GM12878 (cell line): ENCODE data around the gene SCP2D1. TPM values are rescaled to one million over a fixed set of nuclear protein-coding genes. Genes with fewer than 3 reads are reported as not detected.

Experiments used
- ATAC-seq: fragments of 200-7000 bp; cut with Tn5 transposase; 3 replicates; pipeline ENCODE4 v1.9.1; 2020; ENCODE audit warnings: mild to moderate bottlenecking, moderate library complexity
- BruUV-seq: library from RNA; stranded (reverse); fragments of 400-500 nt; replicated peaks from 2 replicates; lab custom pipeline; 2021; lab: Mats Ljungman, UMichigan
- CTCF ChIA-PET: fragments of 300-600 bp; sonication (Branson Sonifier 250); formaldehyde crosslinking; extraction: SDS; loops from one replicate; lab custom pipeline; 2021; ENCODE audit warnings: inconsistent platforms; lab: Yijun Ruan, JAX
- POLR2A ChIA-PET: fragments of 350-600 bp; formaldehyde crosslinking; extraction: SDS; loops from one replicate; lab custom pipeline; 2021; ENCODE audit warnings: inconsistent platforms; lab: Charles Lee
- RAD21 ChIA-PET: fragments of 300-600 bp; sonication (Branson Sonifier 250); formaldehyde crosslinking; loops from one replicate; lab custom pipeline; 2023; ENCODE audit warnings: antibody characterized with exemption; ENCODE audit not compliant: unreplicated experiment; lab: Charles Lee
- SMC1A ChIA-PET: fragments of 300-600 bp; sonication (Branson Sonifier 250); formaldehyde crosslinking; loops from one replicate; lab custom pipeline; 2023; ENCODE audit not compliant: unreplicated experiment, uncharacterized antibody; lab: Charles Lee
- DNase-seq: peaks from one replicate; pipeline ENCODE4 v3.0.0-alpha.2; 2011; ENCODE audit warnings: low read depth, low spot score
- FAIRE-seq: peaks from 3 replicates; lab custom pipeline; 2011; peaks lifted over from hg19 to GRCh38; lab: Jason Lieb, UNC
- H2AFZ ChIP-seq: 2 replicates; pipeline ENCODE4 v1.6.0; 2011; ENCODE audit warnings: low read depth, low read length, control low read depth; ENCODE audit not compliant: control insufficient read depth
- H3K27ac ChIP-seq: 2 replicates; pipeline ENCODE4 v1.5.1; 2011; ENCODE audit warnings: control low read depth; ENCODE audit not compliant: control insufficient read depth, insufficient read depth
- H3K27me3 ChIP-seq, 2 experiments: replicated peaks in 1 of 2; 2 replicates each; pipeline versions ENCODE4 v1.6.0 to v1.6.1; 2011; ENCODE audit warnings: low read length in 1 of 2; ENCODE audit not compliant: control insufficient read depth in 2 of 2, insufficient read depth in 2 of 2
- H3K36me3 ChIP-seq, 2 experiments: 2 replicates each; pipeline ENCODE4 v1.5.1; 2011; ENCODE audit warnings: low read length in 1 of 2; ENCODE audit not compliant: control insufficient read depth in 2 of 2, insufficient read depth in 2 of 2
- H3K4me1 ChIP-seq: 2 replicates; pipeline ENCODE4 v1.6.1; 2011; ENCODE audit warnings: mild to moderate bottlenecking, low read length, moderate library complexity, mixed read lengths; ENCODE audit not compliant: control insufficient read depth, insufficient read depth
- H3K4me2 ChIP-seq: 2 replicates; pipeline ENCODE4 v1.6.0; 2011; ENCODE audit warnings: control low read depth; ENCODE audit not compliant: control insufficient read depth, insufficient read depth
- H3K4me3 ChIP-seq: fragments of 200-600 bp; sonication (generic); 2 replicates; pipeline ENCODE4 v1.5.1; 2016
- H3K79me2 ChIP-seq: 2 replicates; pipeline ENCODE4 v1.6.0; 2011; ENCODE audit warnings: low read length; ENCODE audit not compliant: control insufficient read depth, insufficient read depth
- H3K9ac ChIP-seq: 2 replicates; pipeline ENCODE4 v1.8.0; 2011; ENCODE audit warnings: low read length, control low read depth, mixed read lengths; ENCODE audit not compliant: control insufficient read depth, insufficient read depth
- H3K9me3 ChIP-seq: replicated peaks from 3 replicates; pipeline ENCODE4 v1.5.1; 2011; ENCODE audit warnings: mild to moderate bottlenecking, low read length; ENCODE audit not compliant: control insufficient read depth, insufficient read depth
- H4K20me1 ChIP-seq: 2 replicates; pipeline ENCODE4 v1.6.0; 2011; ENCODE audit not compliant: control insufficient read depth, insufficient read depth
- CBX3 ChIP-seq: fragments of 200-600 bp; sonication (generic); IDR thresholded peaks from 2 replicates; pipeline ENCODE4 v1.6.1; 2016; ENCODE audit warnings: low read depth, borderline replicate concordance
- EGR1 ChIP-seq, 2 experiments: IDR thresholded peaks; 1 replicate in 1 of 2; 2 replicates in 1 of 2; pipeline ENCODE4 v1.6.1; 2011 to 2012; ENCODE audit warnings: low read depth in 2 of 2, low read length in 2 of 2, borderline replicate concordance in 1 of 2, mild to moderate bottlenecking in 1 of 2, moderate library complexity in 1 of 2
- FOXK2 ChIP-seq: fragments of 450-650 bp; IDR thresholded peaks from 2 replicates; pipeline ENCODE4 v1.6.1; 2017; ENCODE audit warnings: mild to moderate bottlenecking, moderate library complexity
- HCFC1 ChIP-seq: fragments of 150-350 bp; IDR thresholded peaks from 2 replicates; pipeline ENCODE4 v1.6.1; 2014; ENCODE audit warnings: low read length
- HDAC2 ChIP-seq: fragments of 200-600 bp; sonication (generic); IDR thresholded peaks from 2 replicates; pipeline ENCODE4 v1.6.1; 2017
- KLF5 ChIP-seq: fragments of 450-650 bp; IDR thresholded peaks from 2 replicates; pipeline ENCODE4 v1.6.1; 2014; ENCODE audit warnings: mild to moderate bottlenecking; ENCODE audit not compliant: partially characterized antibody
- MEF2A ChIP-seq: IDR thresholded peaks from 2 replicates; pipeline ENCODE4 v1.6.1; 2011; ENCODE audit warnings: low read depth, mild to moderate bottlenecking, low read length, moderate library complexity; ENCODE audit not compliant: insufficient read depth
- MEF2B ChIP-seq: fragments of 450-650 bp; IDR thresholded peaks from 2 replicates; pipeline ENCODE4 v1.6.1; 2018; ENCODE audit warnings: mild to moderate bottlenecking, moderate library complexity; ENCODE audit not compliant: partially characterized antibody, poor library complexity, severe bottlenecking
- NFIC ChIP-seq: IDR thresholded peaks from 2 replicates; pipeline ENCODE4 v1.6.1; 2012; ENCODE audit warnings: low read depth, mild to moderate bottlenecking, inconsistent platforms, low read length, moderate library complexity
- NFXL1 ChIP-seq: fragments of 450-650 bp; IDR thresholded peaks from 2 replicates; pipeline ENCODE4 v1.6.1; 2017; ENCODE audit warnings: antibody characterized with exemption, mild to moderate bottlenecking, borderline replicate concordance
- SMAD5 ChIP-seq: IDR thresholded peaks from 2 replicates; pipeline ENCODE4 v1.6.1; 2016; ENCODE audit warnings: antibody characterized with exemption, low read depth
- SREBF1 ChIP-seq: IDR thresholded peaks from 2 replicates; pipeline ENCODE4 v1.6.1; 2012; ENCODE audit warnings: mild to moderate bottlenecking, low read length
- SUPT20H ChIP-seq: IDR thresholded peaks from 2 replicates; pipeline ENCODE4 v1.6.1; 2011; ENCODE audit warnings: low read depth, mild to moderate bottlenecking, low read length, moderate library complexity, borderline replicate concordance; ENCODE audit not compliant: control insufficient read depth
- TARDBP ChIP-seq: IDR thresholded peaks from 2 replicates; pipeline ENCODE4 v1.6.1; 2016; ENCODE audit warnings: borderline replicate concordance
- ZNF24 ChIP-seq: fragments of 450-650 bp; IDR thresholded peaks from 2 replicates; pipeline ENCODE4 v1.6.1; 2017; ENCODE audit warnings: antibody characterized with exemption, mild to moderate bottlenecking
- ZNF384 ChIP-seq: IDR thresholded peaks from 2 replicates; pipeline ENCODE4 v1.6.1; 2012; ENCODE audit warnings: low read depth, mild to moderate bottlenecking, low read length, improper control_type of control experiment, borderline replicate concordance
- WGBS: methylation state at CpG from one replicate; pipeline ENCODE4 v1.1.6; 2016; ENCODE audit warnings: low lambda C conversion rate; ENCODE audit not compliant: insufficient replicate concordance, insufficient coverage; ENCODE audit errors: missing lambda C conversion rate; 5-methylcytosine and 5-hydroxymethylcytosine counted together
- in situ Hi-C: fragments of 300-500 bp; cut with MboI; formaldehyde crosslinking; loops from 9 replicates; pipeline ENCODE4 v1.14.3; 2018; ENCODE audit warnings: mixed read lengths
- intact Hi-C: fragments of 100-400 bp; cut with micrococcal nuclease; formaldehyde crosslinking; loops from one replicate; pipeline ENCODE4 v1.14.2; 2022; ENCODE audit not compliant: unreplicated experiment
- polyA plus RNA-seq, 11 experiments: library from polyadenylated mRNA; depleted of rRNA in 4 of 11; unstranded in 6 of 11; stranded (reverse) in 5 of 11; fragments of >200 nt; fragmentation: Nextera tagmentation in 4 of 11; fragmentation: Illumina TruSeq in 1 of 11; extraction: Ambion mirVana in 4 of 11; extraction: Trizol in 1 of 11; gene quantifications; 1 replicate in 1 of 11; 2 replicates in 10 of 11; pipeline versions ENCODE4 v1.2.1 to v1.2.3, GENCODE V29; 2011 to 2016; ENCODE audit warnings: inconsistent platforms in 2 of 11, missing spikeins in 2 of 11, low read depth in 1 of 11
- total RNA-seq, 4 experiments: library from RNA; depleted of rRNA in 3 of 4; stranded (reverse); fragments of >200 nt in 3 of 4; fragmentation: Illumina TruSeq in 1 of 4; extraction: Trizol in 1 of 4; gene quantifications; 2 replicates each; pipeline versions ENCODE4 v1.2.1 to v1.2.3, GENCODE V29; 2013 to 2021
- TF ChIP-seq, protein P1 (sequence below): fragments of 450-650 bp; IDR thresholded peaks from 2 replicates; pipeline ENCODE4 v1.6.1; 2018; ENCODE audit warnings: borderline replicate concordance, mild to moderate bottlenecking; ENCODE audit not compliant: partially characterized antibody
- TF ChIP-seq, protein P2 (sequence below): fragments of 150-350 bp; IDR thresholded peaks from 2 replicates; pipeline ENCODE4 v1.6.1; 2014; ENCODE audit warnings: mild to moderate bottlenecking, low read depth, low read length

Gene SCP2D1
- total and polyA plus RNA-seq, 10 of the 15 experiments (the other 5 are each of a cell fraction or from before 2014, with no cell fraction given), result not detected

DNA sequence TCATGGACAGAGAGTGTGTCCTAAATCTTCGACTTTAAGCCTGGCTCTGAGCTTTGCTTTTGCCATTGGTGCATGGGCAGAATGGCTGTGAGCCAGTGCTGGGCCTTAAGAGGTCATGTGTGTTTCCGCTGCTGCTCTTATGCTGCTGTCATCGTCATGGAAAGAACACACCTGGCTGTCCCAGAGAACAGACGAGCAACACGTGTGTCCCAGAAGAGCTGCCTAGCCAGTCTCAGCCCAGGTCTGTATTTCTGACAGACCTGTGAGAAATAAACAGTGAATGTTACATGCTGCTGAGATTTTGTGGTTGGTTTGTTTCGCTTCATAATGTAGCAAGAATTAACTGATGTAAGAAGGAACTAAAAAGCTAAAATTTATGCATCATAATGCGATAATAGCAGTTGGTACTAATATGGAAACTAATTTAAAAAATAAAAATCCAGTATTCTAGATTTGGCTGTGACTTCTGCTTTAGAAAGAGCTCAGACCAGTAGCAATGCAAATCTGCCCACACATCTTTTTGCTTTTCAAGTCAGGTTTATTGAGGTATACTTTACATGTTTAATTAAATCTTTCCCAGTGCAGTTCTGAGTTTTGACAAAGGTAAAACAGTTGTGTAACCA is 11.5 kb upstream of the SCP2D1 start:
- H3K4me2 ChIP-seq, result peak overlapping the region; percentile 0
- in situ Hi-C loops (no loop called here), intact Hi-C loops (no loop called here)
- ChIA-PET SMC1A (interaction anchor here (1.1 to 1.7 kb wide), 4 partner anchors 12 to 73 kb away, joined by 3 to 6 read pairs (median 4); partner anchors contain the start of gene SCP2D1), POLR2A (no interaction called here), RAD21 (interaction anchor here (0.7 to 1.9 kb wide), 3 partner anchors 9 to 270 kb away, joined by 3 to 7 read pairs (median 3); no protein-coding TSS in a partner anchor), CTCF (interaction anchor here (1.3 kb wide), 2 partner anchors 9 to 826 kb away, joined by 3 read pairs; no protein-coding TSS in a partner anchor)
- H3K9ac ChIP-seq, result no peak overlapping the region
- H3K9me3 ChIP-seq, result no peaks in the 10 kb centered on the region; the same call in 2 of the 3 replicates
- 0% methylated on average over 7 of the region's 7 CpGs for WGBS
- FAIRE-seq, result no peak
- DNase-seq, result no peak
- no peaks in the 10 kb centered on the region for H3K36me3 ChIP-seq
- no peaks in the 10 kb centered on the region; a peak in 1 of 4 replicates for H3K27me3 ChIP-seq
- no peaks in the 10 kb centered on the region for H3K79me2 ChIP-seq
- no peak overlapping the region for H3K27ac ChIP-seq
- peak overlapping the region; percentile 78 for H2AFZ ChIP-seq
- BruUV-seq, result no TSS peak
- ATAC-seq, result peak; percentile 78
- no peak overlapping the region for H3K4me3 ChIP-seq
- H3K4me1 ChIP-seq, result peaks cover 11% of the 10 kb centered on the region
- H4K20me1 ChIP-seq, result no peaks in the 10 kb centered on the region
- no peak for TF ChIP-seq NFXL1
- no peak for TF ChIP-seq FOXK2
- TF ChIP-seq, protein P1, sequence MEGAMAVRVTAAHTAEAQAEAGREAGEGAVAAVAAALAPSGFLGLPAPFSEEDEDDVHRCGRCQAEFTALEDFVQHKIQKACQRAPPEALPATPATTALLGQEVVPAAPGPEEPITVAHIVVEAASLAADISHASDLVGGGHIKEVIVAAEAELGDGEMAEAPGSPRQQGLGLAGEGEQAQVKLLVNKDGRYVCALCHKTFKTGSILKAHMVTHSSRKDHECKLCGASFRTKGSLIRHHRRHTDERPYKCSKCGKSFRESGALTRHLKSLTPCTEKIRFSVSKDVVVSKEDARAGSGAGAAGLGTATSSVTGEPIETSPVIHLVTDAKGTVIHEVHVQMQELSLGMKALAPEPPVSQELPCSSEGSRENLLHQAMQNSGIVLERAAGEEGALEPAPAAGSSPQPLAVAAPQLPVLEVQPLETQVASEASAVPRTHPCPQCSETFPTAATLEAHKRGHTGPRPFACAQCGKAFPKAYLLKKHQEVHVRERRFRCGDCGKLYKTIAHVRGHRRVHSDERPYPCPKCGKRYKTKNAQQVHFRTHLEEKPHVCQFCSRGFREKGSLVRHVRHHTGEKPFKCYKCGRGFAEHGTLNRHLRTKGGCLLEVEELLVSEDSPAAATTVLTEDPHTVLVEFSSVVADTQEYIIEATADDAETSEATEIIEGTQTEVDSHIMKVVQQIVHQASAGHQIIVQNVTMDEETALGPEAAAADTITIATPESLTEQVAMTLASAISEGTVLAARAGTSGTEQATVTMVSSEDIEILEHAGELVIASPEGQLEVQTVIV, result no peak
- peak; percentile 38 for TF ChIP-seq MEF2B
- TF ChIP-seq TARDBP, result no peak
- TF ChIP-seq EGR1 (IDR thresholded peaks at IDR 0.05; ENCODE audit: borderline replicate concordance in 1 of 2, low read depth in 2 of 2, low read length in 2 of 2), result no peak
- no peak for TF ChIP-seq CBX3
- TF ChIP-seq KLF5, result no peak
- TF ChIP-seq MEF2A, result 0 out of 2 replicates have a peak, but pooled peaks have one; percentile 14
- TF ChIP-seq, protein P2, sequence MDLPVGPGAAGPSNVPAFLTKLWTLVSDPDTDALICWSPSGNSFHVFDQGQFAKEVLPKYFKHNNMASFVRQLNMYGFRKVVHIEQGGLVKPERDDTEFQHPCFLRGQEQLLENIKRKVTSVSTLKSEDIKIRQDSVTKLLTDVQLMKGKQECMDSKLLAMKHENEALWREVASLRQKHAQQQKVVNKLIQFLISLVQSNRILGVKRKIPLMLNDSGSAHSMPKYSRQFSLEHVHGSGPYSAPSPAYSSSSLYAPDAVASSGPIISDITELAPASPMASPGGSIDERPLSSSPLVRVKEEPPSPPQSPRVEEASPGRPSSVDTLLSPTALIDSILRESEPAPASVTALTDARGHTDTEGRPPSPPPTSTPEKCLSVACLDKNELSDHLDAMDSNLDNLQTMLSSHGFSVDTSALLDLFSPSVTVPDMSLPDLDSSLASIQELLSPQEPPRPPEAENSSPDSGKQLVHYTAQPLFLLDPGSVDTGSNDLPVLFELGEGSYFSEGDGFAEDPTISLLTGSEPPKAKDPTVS, result no peak
- TF ChIP-seq NFIC, result peak; percentile 39; the same call in 1 of the 2 replicates
- no peak for TF ChIP-seq SMAD5
- TF ChIP-seq SREBF1, result no peak
- no peak for TF ChIP-seq ZNF384
- TF ChIP-seq SUPT20H, result no peak
- TF ChIP-seq HCFC1, result no peak
- no peak for TF ChIP-seq HDAC2
- TF ChIP-seq ZNF24, result no peak
